ENCODE measurements around the gene POU3F1. TPM values are rescaled to one million over a fixed set of nuclear protein-coding genes. Genes with fewer than 3 reads are reported as not detected.

Gene POU3F1
- total and polyA plus RNA-seq, 9 donors, result 0.04 to 0.53 (median 0.15) TPM; not detected in 4

DNA sequence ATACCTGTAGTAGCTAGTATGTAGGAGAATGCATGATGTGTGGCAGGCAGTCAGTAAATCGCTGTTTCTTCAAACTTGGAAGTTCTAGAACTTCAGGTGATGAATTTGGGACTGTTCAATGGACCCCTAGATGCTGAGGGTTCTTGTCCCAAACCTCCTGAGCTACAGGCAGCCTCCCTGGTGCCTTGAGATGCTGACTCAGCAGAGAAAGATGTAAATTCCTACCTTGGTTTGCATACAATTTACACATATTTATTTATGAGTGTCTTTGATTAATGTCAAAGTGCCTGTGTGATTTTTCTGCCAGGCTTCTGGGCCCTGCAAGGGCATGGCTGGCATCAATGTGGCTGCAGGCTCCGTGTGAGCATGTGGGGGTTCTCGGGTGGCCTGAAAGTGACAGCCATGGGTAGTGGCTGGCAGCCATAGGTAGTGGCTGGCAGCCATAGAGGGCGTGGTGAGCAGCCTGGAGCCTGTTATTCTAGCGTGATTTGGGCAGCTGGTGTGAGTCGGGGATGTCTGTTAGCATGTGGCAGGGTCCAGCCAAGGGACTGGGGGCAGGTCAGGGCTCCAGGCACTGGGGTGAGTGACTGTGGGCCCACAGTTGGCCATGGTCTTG is 13.2 kb upstream of the POU3F1 start:
- no peak for DNase-seq
- no peaks in the 10 kb centered on the region for H3K36me3 ChIP-seq
- no peaks in the 10 kb centered on the region for H3K9me3 ChIP-seq
- WGBS, 3 donors, result 75 to 82% (median 78%) methylated on average over 6 of the region's 6 CpGs
- no peak overlapping the region for H3K27ac ChIP-seq
- H3K4me1 ChIP-seq (ENCODE audit: insufficient read depth), result no peaks in the 10 kb centered on the region
- no peak overlapping the region for H3K4me3 ChIP-seq
- H3K27me3 ChIP-seq, result no peaks in the 10 kb centered on the region
- intact Hi-C loops (cut with DNase I), result no loop called here
- TF ChIP-seq EP300 (IDR thresholded peaks at IDR 0.05) (no peak), CTCF (IDR thresholded peaks at IDR 0.05) (no peak), POLR2A (IDR thresholded peaks at IDR 0.05) (no peak)

GRCh38 chr1:38055965-38056364 is 9.4 kb upstream of the POU3F1 start:
- H3K4me1 ChIP-seq (ENCODE audit: insufficient read depth), result no peaks in the 10 kb centered on the region
- H3K27me3 ChIP-seq, result no peaks in the 10 kb centered on the region
- intact Hi-C loops (cut with DNase I), result no loop called here
- H3K36me3 ChIP-seq, result no peaks in the 10 kb centered on the region
- no peak overlapping the region for H3K27ac ChIP-seq
- H3K9me3 ChIP-seq, result no peaks in the 10 kb centered on the region
- no peak overlapping the region for H3K4me3 ChIP-seq
- DNase-seq, result no peak
- WGBS, 3 donors, result 59 to 78% (median 66%) methylated on average over 4 of the region's 4 CpGs
- TF ChIP-seq EP300 (IDR thresholded peaks at IDR 0.05) (no peak), POLR2A (IDR thresholded peaks at IDR 0.05) (no peak), CTCF (IDR thresholded peaks at IDR 0.05) (no peak)

DNA sequence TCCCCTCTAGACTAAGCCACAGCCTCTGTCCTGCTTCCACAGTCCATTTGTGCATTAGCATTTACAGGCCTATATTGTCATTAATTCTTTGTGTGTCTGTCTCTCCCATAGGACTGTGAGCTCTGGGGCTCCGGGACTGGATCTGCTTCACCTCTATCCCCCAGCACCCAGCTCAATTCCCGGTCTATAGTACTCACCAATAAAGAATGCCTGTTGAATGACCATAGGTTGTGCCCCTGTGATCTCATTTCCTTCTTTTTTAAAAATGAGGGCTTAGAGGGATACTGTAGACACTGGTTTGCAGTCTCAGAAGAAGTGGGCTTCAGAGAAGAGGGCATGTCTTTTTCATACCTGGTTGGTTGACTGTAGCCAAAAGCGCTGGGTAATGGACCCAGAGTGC is 8.8 kb upstream of the POU3F1 start:
- Histone ChIP-seq H3K9me3 (no peaks in the 10 kb centered on the region), H3K36me3 (no peaks in the 10 kb centered on the region)

GRCh38 chr1:38053416-38054091 is 7.0 kb upstream of the POU3F1 start:
- H3K27ac ChIP-seq, result no peak overlapping the region
- 75 to 84% (median 75%) methylated on average over 7 of the region's 7 CpGs for WGBS, 3 donors
- intact Hi-C loops (cut with DNase I), result no loop called here
- H3K4me3 ChIP-seq, result no peak overlapping the region
- TF ChIP-seq EP300 (IDR thresholded peaks at IDR 0.05), result no peak
- TF ChIP-seq CTCF (IDR thresholded peaks at IDR 0.05), result no peak
- no peak for TF ChIP-seq POLR2A (IDR thresholded peaks at IDR 0.05)
- no peaks in the 10 kb centered on the region for H3K4me1 ChIP-seq (ENCODE audit: insufficient read depth)
- no peaks in the 10 kb centered on the region for H3K9me3 ChIP-seq
- DNase-seq, result no peak
- H3K27me3 ChIP-seq, result no peaks in the 10 kb centered on the region
- H3K36me3 ChIP-seq, result no peaks in the 10 kb centered on the region

More for the DNA sequence above, 8.8 kb upstream of the POU3F1 start:
- Histone ChIP-seq H3K27ac (no peak overlapping the region), H3K27me3 (no peaks in the 10 kb centered on the region), H3K4me3 (no peak overlapping the region), H3K4me1 (ENCODE audit: insufficient read depth) (no peaks in the 10 kb centered on the region)
- intact Hi-C loops (cut with DNase I), result no loop called here
- TF ChIP-seq CTCF (IDR thresholded peaks at IDR 0.05), result no peak
- no peak for TF ChIP-seq POLR2A (IDR thresholded peaks at IDR 0.05)
- TF ChIP-seq EP300 (IDR thresholded peaks at IDR 0.05), result no peak
- no peak for DNase-seq
- WGBS, 3 donors, result 90 to 95% (median 92%) methylated on average over 3 of the region's 3 CpGs

Data from ovary (tissue), 9 donors.